ENCODE measurements around the gene CCL7. TPM values are rescaled to one million over a fixed set of nuclear protein-coding genes. Genes with fewer than 3 reads are reported as not detected.
"Not testable (repeated sequence)": the region's sequence is repeated elsewhere in the genome, so short reads cannot be mapped to it uniquely, and the experiment has no call there.

Gene CCL7
- polyA plus RNA-seq (2014; cell fraction: cytosol; rRNA removed) = not detected in 2 replicates
- polyA plus RNA-seq (2014; cell fraction: nucleus; rRNA removed) = not detected in 2 replicates

DNA sequence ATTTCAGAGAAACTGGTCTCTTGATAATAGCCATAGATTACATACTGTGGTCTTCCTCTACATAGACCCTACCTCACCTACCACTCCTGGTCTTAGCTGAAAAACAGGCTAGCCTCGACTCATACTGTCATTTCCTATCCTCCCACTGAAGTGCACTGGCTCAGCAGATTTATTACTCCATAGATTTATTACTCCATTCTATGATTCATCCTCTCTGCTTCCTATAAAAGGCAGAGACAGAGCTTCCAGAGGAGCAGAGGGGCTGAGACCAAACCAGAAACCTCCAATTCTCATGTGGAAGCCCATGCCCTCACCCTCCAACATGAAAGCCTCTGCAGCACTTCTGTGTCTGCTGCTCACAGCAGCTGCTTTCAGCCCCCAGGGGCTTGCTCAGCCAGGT lies at the start of gene CCL7:
Gene CCL7, plus strand, starts transcription at position 253 of the 400 bp plus-strand sequence. Its CDS starts 70 bp downstream, at position 323.
- no peak for DNase-seq (ENCODE audit: low spot score)

DNA sequence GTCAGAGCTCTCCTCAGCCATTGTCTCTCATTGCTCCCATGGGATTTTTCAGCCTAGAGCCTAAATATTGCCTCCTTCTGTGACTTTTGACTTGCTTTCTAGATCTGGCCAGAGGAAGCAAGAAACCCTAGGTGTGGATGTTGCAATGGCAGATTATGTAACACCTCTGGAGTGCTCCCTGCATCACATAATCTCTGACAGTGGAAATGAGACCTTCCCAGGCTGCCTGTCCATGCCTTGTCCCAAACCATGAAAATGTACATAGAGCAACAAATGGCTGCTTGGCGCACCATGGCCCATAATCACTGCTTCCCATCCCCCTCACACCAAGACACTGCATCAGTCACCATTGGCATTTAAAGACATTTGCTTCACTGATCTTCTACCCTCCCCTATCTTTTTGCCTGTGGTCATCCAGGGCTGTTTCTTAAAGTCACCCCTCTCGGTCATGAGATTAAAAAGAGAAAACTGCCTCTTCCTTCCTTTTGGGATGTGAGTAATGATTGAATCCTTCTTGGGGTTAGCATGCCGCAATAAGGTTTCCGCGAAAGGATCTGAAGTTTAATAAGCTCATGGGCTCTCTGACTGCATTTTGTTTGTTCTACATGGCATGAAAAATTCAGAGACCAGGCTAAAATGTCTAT lies 49.1 kb upstream of the CCL7 start:
- DNase-seq (ENCODE audit: low spot score) = no peak

DNA sequence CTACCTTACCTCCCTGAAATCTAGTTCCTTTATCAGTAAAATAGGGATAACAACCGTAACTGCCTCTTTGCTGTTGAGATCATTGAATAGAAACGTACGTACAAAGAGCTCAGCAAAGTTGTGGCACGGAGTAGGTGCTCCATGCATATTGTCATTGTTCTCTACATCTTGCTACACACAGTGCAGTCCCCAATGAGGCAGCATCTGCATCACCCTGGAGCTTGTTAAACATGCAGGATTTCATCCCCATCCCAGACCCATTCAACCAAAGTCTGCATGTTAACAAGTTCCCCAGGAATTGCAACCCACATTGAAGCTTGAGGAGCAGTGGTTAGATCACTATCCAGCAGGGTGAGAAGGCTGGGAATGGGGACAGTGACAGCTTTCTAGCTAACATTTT lies 48.6 kb upstream of the CCL7 start:
- no peak for DNase-seq (ENCODE audit: low spot score)

DNA sequence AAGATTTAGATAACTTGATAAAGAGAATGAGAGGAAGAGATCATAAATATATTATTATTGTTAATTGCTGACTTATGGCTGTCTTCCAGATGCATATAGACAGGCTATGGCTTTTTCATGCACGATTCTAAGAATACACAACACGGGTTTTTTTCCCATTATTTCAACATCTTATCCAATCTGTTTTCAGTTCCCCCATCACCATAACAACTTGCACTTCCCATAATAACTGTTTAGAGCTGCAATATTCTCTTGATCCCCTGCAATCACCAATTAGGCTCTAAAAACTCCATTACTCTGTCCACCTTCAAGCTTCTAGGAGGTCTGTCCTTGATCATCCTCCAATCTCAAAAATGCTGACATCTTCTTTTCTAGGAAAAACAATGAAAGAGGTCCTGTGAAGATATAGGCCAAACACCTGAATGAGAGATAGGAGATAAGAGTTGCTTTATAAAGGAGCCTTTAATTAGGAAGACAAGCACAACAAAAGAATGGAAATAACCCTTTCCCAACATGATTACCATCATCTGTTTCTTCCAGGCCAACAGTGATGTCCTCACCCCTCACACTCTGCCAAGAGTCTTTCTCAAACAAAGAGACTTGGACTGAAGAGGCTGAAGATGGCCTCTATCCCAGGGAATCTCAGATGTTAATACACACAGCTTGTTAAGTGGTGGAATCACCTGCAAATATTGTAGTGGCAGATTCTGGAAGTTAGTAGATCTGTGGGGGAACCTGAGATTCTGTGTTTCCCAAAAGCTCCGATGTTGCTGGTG lies 47.1 kb upstream of the CCL7 start:
- no peak for DNase-seq (ENCODE audit: low spot score)

DNA sequence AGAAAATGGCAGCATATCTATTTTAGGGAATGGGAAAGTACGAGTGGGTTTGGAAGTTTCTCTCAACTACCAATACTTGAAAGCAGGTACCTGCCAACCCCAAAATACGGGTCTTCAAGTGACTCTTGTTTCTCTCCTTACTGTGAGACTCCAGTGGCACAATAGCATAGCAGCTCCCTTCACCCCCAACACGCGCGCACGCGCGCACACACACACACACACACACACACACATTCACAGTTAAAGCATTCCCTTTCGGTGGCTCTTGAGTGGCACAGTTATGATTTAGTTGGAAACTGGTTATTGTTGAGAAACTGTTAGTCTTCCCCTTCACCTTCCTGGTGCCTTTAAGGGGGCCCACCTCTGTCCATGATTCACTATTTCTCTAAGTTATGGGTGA lies 45.0 kb upstream of the CCL7 start:
- DNase-seq (ENCODE audit: low spot score) = no peak

DNA sequence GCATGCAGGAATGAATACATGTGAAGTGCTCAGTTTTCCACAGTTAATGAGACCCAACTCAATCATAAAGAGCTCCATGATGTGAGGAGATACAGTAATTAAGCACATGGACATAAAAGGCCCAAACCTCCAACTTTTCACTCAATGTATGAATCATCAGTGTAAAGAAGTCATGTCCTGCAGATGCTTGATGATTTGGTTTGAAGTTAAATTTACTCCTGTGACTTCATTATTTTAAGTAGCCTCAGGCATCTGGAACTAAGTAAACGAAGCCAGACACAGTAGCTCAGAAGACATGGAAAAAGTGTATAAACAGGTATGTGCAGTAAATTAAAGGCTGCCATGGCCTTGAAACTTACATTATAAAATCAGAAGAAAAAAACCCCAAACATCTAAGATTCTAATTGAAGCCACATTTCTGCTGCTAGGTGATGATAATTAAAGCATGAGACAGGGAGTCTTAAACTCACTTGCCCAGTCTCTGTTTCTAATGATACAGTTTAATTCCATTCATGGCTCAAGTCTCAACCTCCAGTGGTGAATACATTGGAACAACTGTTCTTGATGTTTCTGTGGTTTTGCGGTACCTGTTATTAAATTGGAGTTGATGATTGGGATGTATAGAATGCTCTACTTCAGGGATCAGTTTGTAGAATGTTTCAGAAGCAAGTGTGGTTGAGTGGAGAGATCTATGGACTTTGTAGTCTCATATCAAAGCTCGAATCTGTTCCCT lies 43.8 kb upstream of the CCL7 start:
- DNase-seq (ENCODE audit: low spot score) = no peak

DNA sequence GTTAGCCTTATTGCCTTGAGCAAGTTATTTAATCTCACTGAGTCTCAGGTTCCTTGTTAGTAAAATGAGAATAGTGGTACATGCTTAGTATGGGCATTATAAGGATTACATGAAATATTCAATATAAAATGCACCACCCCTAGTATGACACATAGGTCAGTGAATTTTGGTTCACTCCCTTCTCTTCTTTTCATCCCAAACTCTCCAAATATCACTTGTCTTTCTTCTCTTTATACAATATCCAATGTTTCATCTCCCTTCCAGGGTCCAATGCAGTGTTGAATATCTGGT lies 43.3 kb upstream of the CCL7 start:
- no peak for DNase-seq (ENCODE audit: low spot score)

DNA sequence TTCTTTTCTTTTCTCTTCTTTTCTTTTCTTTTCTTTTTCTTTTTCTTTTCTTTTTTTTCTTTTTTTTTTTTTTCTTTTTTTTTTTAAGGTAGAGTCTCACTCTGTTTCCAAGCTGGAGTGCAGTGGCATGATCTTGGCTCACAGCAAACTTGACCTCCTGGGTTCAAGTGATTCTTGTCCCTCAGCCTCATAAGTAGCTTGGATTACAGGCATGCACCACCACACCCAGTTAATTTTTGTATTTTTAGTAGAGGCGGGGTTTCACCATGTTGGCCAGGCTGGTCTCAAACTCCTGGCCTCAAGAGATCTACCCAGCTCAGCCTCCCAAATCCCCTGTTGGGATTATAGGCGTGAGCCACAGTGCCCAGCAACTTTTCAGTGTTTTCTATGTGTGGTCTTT lies 42.7 kb upstream of the CCL7 start:
- DNase-seq (ENCODE audit: low spot score) = not testable (repeated sequence)

DNA sequence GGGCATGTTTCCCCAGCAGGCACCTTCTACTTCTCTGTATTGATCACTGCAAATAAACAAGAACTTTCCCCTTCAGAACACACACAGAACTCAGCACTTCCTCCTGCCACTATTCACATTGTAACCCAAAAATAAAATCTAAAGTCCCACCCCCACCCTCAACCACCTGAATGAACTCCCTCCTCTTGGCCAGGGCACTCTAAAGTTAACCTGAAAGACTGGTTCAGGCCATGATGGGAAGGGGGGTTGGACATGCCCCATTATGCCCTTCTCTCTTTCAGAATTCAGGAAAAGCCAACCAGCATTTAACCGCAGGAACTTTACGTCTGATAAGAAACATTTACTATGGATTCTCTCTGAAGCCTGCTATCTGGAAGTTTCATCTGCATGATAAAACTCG lies 42.3 kb upstream of the CCL7 start:
- DNase-seq (ENCODE audit: low spot score) = no peak

DNA sequence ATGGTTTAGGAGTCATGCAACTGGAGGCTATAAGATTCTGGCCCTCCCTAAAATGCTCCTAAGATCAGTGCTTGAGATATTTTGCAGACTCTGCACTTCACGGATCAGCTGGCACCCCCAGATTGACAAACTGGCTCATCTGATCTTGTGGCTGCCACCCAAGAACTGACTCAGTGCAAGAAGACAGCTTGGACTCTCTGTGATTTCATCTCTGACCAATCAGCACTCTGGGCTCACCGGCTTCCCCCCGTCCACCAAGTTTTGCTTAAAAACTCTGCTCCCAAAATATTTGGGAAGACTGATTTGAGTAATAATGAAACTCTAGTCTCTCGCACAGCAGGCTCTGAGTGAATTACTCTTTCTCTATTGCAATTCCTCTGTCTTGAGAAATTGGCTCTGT lies 41.2 kb upstream of the CCL7 start:
- DNase-seq (ENCODE audit: low spot score) = no peak

DNA sequence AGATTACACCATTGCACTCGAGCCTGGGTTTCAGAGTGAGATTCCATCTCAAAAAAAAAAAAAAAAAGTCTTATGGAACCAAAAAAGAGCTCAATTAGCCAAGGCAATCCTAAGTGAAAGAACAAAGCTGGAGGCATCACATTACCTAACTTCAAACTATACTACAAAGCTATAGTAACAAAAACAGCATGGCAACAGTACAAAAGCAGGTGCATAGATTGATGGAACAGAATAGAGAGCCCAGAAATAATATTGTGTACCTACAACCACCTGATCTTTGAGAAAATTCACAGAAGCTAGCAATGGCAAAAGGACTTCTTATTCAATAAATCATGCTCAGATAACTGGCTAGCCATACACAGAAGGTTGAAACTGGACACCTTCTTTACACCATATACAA lies 39.7 kb upstream of the CCL7 start:
- no peak for DNase-seq (ENCODE audit: low spot score)

DNA sequence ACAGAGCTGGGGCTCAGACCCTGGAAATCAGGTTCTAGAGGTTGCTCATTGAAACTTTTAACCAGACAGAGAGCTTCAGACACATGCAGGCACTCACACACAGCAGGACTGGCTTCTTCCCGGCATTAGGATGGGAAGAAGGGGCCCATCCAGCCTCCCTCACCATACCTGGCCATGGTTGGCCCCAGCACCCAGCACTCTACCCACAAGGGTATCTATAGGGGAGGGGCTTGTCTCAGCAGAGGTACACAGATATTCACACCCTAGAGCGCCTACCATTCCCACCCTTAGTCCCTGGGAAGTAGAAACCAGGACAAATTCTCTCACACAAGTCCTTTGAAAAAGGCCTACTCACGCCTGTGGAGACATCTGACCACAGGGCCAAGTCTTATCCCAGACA lies 35.4 kb upstream of the CCL7 start:
- no peak for DNase-seq (ENCODE audit: low spot score)

DNA sequence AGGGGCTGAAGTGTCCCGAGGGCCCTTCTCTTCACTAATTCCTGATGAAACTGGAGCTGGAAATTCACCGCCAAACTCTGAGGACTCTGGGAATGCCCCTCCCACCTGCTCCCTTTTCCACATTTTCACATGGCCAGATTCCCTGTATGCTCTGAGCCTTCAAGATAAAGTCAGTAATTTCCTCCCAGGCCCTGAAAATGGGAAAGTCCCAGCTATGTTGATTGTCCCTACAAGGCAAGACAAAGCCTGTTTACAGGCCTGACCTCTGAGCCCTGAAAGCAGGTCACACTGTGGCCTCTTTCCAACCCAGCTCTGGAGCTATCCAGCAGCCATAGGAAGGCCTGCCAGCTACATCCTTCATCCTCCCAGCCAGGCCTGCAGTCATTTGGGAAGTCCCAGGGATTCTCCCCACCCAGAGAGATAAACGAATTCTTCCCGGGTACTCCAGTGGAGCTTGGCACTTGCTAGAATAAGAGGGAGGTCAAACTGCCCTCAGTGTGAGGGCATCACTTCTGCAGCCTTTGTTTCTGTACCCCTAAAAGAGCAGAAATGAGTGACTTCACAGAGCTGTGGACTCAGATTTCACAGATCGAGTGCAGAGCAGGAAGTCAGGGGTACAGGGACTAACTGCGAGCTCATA lies 34.5 kb upstream of the CCL7 start:
- DNase-seq (ENCODE audit: low spot score) = no peak

DNA sequence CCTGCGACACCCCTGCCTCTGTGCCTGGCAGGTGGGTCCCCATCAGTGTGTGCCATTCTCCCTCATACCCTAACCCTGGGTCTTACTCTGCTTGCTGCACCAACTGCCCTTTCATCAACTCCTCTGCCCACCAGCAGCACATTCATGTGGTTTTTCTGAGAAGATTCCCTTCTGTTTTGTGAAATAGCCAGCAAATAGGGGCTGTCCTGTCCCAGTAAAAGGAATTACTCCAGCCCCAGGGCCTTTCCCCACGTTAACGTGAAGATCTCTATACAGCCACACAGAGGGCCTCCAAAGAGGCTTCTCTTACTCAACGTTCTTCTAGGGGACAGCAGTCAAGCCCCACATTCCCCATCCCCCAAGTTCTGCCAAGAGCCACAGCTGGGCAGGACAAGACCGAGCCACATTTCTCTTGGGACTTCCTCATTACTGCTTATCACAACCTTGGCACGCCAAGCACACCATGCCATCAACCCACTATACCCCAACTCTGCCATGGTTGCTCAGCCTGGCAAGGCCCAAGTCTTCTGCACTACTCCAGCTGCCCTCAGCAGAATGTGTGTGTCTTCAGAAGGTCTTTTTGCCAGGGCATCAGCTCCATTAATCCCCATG lies 33.6 kb upstream of the CCL7 start:
- DNase-seq (ENCODE audit: low spot score) = no peak

DNA sequence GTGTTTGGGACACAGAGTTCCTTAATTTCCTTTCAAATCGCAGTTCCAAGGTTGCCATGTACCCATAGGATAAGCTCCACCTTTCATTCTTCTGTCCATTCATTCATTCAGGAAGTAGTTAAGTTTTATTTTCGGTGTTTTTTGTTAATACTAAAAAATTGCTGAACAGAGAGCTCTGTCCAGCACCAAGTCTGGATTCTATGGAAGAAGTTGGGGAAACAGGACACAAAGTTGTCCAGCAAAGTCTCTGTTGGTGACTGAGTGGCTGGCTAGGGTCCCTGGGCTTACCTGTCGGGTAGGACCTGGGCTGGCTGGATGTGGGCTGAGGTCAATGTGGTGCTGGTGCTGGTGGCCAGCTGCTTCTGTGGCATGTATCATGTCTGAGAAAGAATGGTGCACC lies 32.6 kb upstream of the CCL7 start:
- no peak for DNase-seq (ENCODE audit: low spot score)

DNA sequence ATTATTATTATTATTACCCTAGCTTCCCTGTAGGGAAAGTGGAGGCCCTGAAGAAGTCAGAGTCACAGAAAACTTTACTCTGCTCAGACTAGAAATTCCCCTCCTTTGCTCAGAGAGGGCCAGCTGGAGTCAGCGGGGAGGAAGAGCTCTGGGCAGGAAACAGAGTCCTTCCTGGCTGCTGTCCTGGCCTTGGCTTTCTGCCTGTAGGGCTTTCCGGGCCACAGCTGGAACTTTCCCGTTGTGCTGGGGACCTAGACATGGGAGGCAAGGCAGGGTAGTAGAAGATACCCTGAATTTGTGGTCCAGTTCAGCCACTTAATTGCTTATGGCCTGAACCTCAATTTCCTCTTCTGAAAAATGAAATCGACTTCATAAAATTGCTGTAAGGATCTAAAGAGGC lies 29.0 kb upstream of the CCL7 start:
- DNase-seq (ENCODE audit: low spot score) = no peak

DNA sequence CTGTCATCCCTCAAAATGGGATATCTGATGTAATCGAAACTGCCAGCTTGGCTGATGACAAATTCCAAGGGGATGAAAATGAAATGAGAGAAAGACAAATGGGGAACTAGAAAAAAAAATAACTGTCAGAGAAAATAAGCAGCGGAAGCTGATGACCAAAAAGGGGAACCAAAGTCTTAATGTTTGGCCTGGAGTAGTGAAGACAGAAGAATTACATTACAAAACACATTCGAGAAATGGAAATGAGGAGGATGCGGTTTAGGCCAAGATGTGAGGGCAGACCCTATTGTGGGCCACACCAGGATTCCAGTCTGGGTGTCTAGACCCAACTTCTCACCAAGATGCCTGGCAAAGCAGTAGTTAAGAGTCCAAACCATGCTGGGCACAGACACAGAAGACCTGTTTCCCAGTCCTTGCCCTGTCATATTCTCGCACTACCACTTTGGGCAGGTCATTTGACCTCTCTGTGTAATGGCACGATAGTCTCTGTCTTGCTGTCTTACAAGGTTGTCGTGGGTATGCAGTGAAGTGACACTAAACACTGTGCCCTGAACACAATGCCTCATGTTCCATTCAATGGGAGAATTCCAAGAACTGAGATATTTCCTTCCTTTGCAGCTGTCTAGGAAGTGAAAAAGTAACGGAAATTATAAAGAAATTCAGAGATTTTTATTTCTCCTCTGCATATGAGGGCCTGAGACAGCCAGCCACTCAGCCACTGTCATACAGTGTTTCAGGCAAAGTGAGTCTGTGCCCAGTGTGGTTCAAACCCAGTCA lies 27.2 kb upstream of the CCL7 start:
- no peak for DNase-seq (ENCODE audit: low spot score)

DNA sequence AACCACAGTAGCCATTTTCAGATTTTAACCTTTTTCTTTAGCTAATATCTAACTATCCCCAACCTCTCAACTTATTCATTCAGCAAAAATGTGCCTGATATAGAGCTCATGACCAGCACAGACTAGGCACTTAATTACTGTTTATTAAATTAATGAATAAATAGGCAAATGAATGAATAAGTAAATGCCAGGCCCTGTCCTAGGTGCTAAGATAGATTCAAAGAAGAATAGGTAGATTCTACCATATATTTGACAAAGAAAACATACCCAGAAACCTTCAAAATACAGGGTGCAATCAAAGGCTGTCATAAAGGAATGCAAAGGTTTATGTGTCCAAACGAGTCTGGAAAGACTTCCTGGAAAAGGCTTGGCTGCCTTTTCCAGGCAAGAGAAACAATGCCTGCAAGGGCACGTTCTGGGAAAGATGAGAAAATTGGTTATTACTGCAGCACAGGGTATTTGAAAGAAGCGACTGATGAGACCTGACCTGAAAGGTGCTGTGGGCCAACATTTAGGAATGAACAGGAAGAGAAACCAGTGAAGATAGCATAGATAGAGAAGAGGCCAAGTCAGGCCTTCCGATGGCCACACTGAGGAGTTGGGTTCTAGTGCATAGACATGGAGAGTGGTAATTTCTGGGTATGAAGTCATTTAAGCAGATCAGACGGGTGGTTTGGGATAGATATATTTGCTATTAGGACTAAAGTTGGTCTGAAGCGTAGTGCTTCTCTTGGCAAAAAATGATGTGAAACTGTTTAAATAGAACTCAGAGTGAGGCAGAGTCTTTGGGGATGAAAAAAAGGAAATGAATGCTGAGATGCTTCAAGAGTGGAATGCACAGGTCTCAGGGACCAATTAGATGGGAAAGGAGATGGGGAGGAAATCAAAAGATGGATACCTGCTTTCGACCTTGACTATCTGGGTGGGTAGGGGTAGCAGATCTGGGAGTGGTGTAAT lies 26.4 kb upstream of the CCL7 start:
- DNase-seq (ENCODE audit: low spot score) = no peak

DNA sequence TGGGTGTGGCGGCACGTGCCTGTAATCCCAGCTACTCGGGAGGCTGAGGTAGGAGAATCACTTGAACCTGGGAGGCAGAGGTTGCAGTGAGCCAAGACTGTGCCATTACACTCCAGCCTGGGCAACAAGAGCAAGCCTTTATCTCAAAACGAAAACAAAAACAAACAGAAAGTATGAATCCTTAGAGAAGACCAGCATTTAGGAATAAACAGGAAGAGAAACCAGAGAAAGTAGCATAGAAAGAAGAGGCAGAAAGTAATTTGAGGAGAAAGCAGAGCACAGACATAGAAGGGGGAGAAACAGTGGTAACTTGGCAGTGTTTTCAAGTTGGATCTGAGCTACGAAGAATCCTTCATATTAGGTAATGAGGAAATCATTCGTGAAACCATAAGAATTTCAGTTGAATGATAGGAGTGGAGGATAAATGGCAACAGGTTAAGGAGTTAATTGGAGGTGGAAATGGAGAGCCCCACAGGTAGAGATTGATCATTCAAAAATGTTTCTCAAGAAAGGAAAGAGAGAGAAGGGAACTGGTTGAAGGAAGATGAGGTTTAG lies 24.6 kb upstream of the CCL7 start:
- DNase-seq (ENCODE audit: low spot score) = no peak

DNA sequence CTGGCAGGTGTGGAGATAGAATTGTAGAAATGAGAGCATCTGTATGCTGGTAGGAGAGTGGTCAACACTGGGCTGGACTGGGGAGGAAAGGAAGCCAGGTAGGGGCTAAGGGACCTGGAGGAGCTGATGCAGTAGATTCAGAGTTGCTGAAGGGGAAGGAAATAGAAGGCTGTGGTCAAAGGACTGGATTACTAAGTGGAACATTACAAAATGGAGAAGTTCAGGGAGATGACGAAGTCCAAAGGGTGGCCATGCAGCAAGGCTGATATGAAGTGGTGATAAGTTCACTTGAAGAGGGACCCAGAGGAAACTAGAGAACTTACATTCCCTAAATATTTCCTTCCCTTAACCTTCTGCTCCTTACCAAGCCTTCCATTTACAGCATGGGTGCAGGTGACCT lies 23.6 kb upstream of the CCL7 start:
- DNase-seq (ENCODE audit: low spot score) = no peak
